GM10248 (cell line): Measurements from ENCODE around the gene ADSL.
"Not testable (repeated sequence)": the region's sequence is repeated elsewhere in the genome, so short reads cannot be mapped to it uniquely, and the experiment has no call there.

Experiments used
- CTCF ChIA-PET: fragments of 300-600 bp; sonication (Branson Sonifier 250); formaldehyde crosslinking; extraction: SDS; loops from one replicate; lab custom pipeline; 2021; ENCODE audit warnings: antibody characterized with exemption; lab: Yijun Ruan, JAX
- POLR2A ChIA-PET: fragments of 350-650 bp; sonication (Branson Sonifier 250); formaldehyde crosslinking; extraction: SDS; loops from one replicate; lab custom pipeline; 2020; ENCODE audit warnings: antibody characterized with exemption; lab: Yijun Ruan, JAX
- DNase-seq: peaks from one replicate; pipeline ENCODE4 v3.0.0; 2012; ENCODE audit errors: extremely low spot score
- CTCF ChIP-seq: IDR thresholded peaks from 2 replicates; pipeline ENCODE4 v1.5.1; 2012; ENCODE audit warnings: mild to moderate bottlenecking, low read depth; ENCODE audit errors: extremely low read depth, missing control alignments, control extremely low read depth

Gene ADSL

GRCh38 chr22:40367342-40367741, 21.0 kb downstream of the ADSL start:
- POLR2A ChIA-PET = no interaction called here
- DNase-seq = no peak
- CTCF ChIA-PET = interaction anchor here (1.2 to 1.8 kb wide), 4 partner anchors 9 to 69 kb away, joined by 4 to 7 read pairs (median 4); no protein-coding TSS in a partner anchor
- TF ChIP-seq CTCF = no peak

GRCh38 chr22:40368016-40368415, 21.7 kb downstream of the ADSL start:
- no peak for DNase-seq
- ChIA-PET CTCF (interaction anchor here (1.3 to 1.8 kb wide), 2 partner anchors 20 to 30 kb away, joined by 4 to 7 read pairs; no protein-coding TSS in a partner anchor), POLR2A (no interaction called here)
- TF ChIP-seq CTCF = no peak

GRCh38 chr22:40368836-40369235, 22.5 kb downstream of the ADSL start:
- TF ChIP-seq CTCF = no peak
- POLR2A ChIA-PET = no interaction called here
- DNase-seq = no peak
- CTCF ChIA-PET = interaction anchor here (1.3 kb wide), 1 partner anchor 21 kb away, joined by 7 read pairs; no protein-coding TSS in a partner anchor

- POLR2A ChIA-PET = no interaction called here
- no peak for TF ChIP-seq CTCF
- DNase-seq = no peak
- CTCF ChIA-PET = interaction anchor here (1.6 to 1.7 kb wide), 2 partner anchors 9 to 17 kb away, joined by 3 to 5 read pairs; no protein-coding TSS in a partner anchor
These were observed 28.3 kb downstream of the ADSL start for GRCh38 chr22:40374567-40374966.

- ChIA-PET POLR2A (no interaction called here), CTCF (interaction anchor here (1.3 to 1.9 kb wide), 3 partner anchors 9 to 12 kb away, joined by 4 to 6 read pairs (median 4); no protein-coding TSS in a partner anchor)
- DNase-seq = no peak
- no peak for TF ChIP-seq CTCF
These were observed 29.8 kb downstream of the ADSL start for GRCh38 chr22:40376149-40376548.

GRCh38 chr22:40377931-40378330, 31.6 kb downstream of the ADSL start:
- ChIA-PET POLR2A (no interaction called here), CTCF (interaction anchor here (0.7 to 1.5 kb wide), 2 partner anchors 59 to 268 kb away, joined by 3 to 9 read pairs; no protein-coding TSS in a partner anchor)
- no peak for DNase-seq
- no peak for TF ChIP-seq CTCF

GRCh38 chr22:40378448-40378847, 32.1 kb downstream of the ADSL start:
- DNase-seq, POLR2A ChIA-PET: not testable (repeated sequence)
- CTCF ChIA-PET = interaction anchor here (1.3 to 1.6 kb wide), 2 partner anchors 28 to 30 kb away, joined by 3 to 4 read pairs; no protein-coding TSS in a partner anchor
